8988T (cell line): ENCODE data around the gene NSD2.
"Not testable (repeated sequence)": the region's sequence is repeated elsewhere in the genome, so short reads cannot be mapped to it uniquely, and the experiment has no call there.

Experiments used
- DNase-seq: peaks from one replicate; pipeline ENCODE4 v3.0.0; 2011

The NSD2 gene

DNA sequence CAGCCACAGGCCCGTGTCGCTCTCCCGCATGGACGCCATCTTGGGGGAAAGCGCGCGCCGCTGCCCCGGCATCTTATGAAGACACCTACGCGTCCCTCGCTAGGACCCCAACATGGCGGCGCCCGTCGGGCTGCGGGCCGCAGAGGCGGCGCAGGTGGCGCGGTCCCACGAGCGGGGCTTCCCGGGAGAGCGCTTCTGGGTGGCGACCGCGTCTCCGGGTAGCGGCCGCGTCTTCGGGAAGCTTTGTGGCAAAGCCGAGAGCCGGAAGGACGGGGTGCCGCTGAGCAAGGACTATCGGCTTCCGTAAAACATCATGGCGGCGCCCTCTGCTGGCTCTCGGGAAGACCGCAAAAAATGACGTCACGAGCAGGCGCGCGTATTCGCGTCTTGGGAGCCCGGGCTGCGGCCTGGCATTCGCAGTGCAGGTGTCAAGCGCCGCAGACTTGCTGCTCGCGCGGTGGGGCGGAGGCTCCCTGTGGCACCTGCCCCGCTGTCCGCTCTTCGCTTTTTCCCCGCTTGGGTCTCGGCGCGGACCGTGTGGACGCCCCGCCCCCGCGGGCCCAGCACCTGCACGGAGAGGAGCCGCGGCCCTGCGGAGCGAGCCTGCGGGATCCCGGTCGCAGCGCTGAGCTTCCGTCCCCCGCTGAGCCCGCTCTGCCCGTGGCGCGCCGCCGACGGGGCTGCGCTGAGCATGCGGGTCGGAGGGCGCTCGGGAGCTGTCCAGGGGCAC, 137.9 kb downstream of the NSD2 start, which contains the start of gene NELFA:
TSS of gene NELFA (minus strand) at position 54 of the 730 bp plus-strand sequence. CDS start at position 39, 15 bp downstream.
- DNase-seq = peak; percentile 90

DNA sequence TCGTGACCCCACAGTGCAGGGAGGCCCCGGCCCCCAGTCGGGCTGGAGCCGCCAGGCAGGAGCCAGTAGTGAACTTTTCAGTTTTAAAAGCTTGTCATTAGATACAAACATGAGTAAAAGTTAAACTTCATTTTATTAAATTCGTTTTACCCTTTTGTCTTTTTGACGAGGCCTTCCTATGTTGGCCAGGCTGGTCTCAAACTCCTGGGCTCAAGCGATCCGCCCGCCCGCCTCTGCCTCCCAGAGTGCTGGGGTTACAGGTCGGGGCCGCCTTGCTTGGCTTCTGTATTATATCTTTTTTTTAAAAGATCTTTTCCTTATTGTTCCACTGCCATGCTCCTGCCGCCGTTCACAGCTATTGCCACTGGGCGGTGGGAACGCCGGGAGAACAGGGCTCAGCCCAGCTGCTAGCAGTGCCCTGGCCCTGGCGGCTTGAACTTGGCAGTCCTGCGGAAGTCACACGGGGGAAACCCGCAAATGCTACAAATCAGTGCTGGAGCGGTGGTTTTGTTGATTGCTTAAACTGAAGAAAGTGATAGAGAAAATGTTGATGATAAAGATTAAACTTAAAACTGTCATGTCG, 138.5 kb downstream of the NSD2 start:
- peak; percentile 73 for DNase-seq

DNA sequence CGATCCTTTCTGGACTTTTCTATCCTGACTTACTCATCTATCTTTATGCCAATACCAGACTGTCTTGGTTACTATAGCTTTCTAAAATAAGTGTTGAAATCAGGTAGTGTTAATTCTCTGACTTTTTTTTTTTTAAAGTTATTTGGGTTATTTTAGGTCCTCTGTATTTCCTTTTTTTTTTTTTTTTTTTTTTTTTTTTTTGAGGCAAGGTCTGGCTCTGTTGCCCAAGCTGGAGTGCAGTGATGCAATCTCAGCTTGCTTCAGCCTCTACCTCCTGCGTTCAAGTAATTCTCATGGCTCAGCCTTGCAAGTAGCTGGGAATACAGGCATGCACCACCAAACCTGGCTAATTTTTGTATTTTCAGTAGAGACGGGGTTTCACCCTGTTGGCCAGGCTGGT, 140.4 kb downstream of the NSD2 start:
- DNase-seq = no peak

DNA sequence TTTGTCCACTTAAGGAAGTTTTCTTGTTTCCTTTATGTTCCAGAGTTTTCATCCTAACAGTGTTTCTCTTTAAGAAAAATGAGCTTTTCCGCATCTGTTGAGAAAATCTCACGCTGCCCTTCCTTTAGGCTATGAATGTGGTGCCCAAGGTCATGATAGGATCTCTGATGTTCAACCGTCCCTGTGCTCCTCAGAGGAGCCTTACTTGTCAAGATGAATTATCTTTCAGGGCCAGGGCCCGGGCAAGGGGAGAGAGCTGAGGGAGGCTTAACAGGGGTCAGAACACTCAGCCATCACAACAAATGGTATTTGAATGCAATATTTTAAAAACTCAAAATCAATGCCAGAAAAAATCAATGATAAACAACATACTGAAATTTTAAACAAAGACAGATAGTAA, 143.8 kb downstream of the NSD2 start:
- no peak for DNase-seq

- DNase-seq = not testable (repeated sequence)
Observed at GRCh38 chr4:2021358-2022018, 150.3 kb downstream of the NSD2 start.

DNA sequence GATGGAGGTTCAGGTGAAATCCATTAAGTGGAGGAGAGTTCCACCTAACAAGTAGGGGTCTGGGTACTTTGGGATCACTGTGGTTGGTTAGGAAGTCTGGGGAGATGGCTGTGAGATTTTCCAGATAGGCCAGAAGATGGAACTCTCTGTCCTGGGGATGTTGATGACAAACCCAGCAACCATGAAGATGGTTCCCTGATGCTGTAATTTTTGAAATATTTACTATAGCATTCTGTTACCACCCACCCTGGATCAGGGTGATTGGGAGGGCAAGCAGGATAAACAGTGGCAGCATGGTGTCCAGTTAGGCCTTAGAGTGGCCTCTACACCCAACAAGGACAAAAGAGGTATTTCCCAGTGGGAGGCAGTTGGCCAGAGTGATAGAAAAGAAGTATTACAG, 153.5 kb downstream of the NSD2 start:
- no peak for DNase-seq

GRCh38 chr4:2025817-2026216, 154.6 kb downstream of the NSD2 start:
- DNase-seq = no peak

- not testable (repeated sequence) for DNase-seq
Observed at GRCh38 chr4:2027120-2027519, 155.9 kb downstream of the NSD2 start.

GRCh38 chr4:2031161-2031560, 160.0 kb downstream of the NSD2 start:
- DNase-seq = not testable (repeated sequence)
